Suppressor macrophage (primary cell): ENCODE data around the gene AKAP1.

Experiments
- DNase-seq, 4 experiments: peaks; one replicate each; pipeline ENCODE4 v3.0.0-alpha.2; 2020 to 2022
- total RNA-seq, 17 experiments: gene quantifications; one replicate each; lab custom pipeline; 2026; ENCODE audit warnings: mixed read lengths in 6 of 17, inconsistent platforms in 3 of 17; lab: John Stamatoyannopoulos, UW

AKAP1 gene, protein sequence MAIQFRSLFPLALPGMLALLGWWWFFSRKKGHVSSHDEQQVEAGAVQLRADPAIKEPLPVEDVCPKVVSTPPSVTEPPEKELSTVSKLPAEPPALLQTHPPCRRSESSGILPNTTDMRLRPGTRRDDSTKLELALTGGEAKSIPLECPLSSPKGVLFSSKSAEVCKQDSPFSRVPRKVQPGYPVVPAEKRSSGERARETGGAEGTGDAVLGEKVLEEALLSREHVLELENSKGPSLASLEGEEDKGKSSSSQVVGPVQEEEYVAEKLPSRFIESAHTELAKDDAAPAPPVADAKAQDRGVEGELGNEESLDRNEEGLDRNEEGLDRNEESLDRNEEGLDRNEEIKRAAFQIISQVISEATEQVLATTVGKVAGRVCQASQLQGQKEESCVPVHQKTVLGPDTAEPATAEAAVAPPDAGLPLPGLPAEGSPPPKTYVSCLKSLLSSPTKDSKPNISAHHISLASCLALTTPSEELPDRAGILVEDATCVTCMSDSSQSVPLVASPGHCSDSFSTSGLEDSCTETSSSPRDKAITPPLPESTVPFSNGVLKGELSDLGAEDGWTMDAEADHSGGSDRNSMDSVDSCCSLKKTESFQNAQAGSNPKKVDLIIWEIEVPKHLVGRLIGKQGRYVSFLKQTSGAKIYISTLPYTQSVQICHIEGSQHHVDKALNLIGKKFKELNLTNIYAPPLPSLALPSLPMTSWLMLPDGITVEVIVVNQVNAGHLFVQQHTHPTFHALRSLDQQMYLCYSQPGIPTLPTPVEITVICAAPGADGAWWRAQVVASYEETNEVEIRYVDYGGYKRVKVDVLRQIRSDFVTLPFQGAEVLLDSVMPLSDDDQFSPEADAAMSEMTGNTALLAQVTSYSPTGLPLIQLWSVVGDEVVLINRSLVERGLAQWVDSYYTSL
- 1.5 to 38.1 (median 24.8) reads per million in 17 experiments for total RNA-seq

DNA sequence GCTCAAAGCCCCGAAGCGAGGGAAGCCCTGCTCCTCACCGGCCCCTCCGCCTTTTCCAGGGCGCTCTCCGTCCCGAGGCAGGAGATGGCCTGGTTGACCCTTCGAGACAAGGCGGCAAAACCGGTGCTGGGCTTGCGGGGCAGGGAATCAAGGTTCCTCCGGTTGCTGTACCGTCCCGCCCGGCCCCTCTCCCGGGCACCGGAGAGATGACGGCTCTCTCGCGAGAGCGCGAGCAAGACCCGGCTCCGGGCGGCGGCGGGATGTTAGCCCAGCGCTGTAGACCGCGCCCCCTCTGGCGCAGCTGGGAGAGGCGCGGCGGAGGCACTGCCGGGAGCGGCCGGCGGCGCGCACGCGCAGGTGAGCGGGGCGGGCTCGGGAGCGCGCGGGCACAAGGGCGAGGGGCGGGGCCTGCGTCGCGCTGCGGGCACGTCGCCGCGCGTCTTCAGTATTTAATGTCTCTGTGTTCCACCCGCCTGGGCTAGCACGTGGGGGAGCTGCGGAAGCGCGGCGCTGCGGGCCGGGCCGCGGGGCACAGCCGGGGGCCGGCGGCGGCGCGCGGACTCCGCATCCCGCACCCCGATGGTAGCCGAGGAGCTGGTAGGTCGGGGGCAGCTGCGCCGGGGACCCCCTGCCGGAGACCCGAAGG lies at the start of gene AKAP1:
TSS of gene AKAP1 (plus strand) at position 445 of the 646 bp plus-strand sequence. CDS start 20,219 bp downstream, outside the sequence.
- DNase-seq: peak; percentile 98 to 100 (median 99)

DNA sequence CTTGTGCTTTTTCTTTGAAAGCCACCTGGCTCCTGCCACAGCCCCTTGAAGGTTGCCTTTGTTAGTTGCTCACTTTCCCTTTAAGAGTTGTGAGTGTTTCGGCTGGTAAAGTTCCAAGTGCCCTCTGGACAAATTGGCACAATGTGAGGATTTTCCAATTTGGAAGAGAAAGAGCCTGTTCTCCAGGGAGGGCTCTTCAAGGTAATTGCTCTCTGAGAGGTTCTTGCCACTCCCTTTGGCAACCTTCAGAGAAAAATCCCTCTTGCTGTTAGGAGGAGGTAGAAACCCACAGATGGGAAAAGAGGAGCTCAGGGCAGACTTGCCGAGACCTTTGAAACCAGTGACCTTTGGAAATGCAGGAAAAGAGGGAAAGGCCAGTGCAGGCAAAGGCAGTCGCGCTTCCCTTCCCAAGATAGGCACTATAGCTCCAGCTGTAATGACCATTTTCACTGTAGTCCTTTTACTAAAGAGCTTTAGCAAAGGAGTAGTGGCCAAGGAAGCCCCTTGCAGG lies 49.0 kb upstream of the AKAP1 start:
- DNase-seq: no peak

DNA sequence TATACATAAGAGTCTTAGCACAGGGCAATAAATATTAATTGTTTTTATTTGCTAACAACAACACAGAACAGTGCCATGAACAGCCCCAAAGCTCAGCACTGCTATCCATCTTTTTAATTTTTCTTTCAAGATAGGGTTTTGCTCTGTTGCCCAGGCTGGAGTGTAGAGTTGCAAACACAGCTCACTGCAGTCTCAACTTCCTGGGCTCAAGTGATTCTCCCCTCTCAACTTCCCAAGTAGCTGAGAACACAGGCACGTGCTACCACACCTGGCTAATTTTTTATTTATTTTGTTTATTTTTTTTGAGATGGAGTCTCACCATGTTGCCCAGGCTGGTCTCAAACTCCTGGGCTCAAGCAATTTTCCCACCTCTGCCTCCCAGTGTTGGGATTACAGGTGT lies 47.6 kb upstream of the AKAP1 start:
- no peak for DNase-seq

DNA sequence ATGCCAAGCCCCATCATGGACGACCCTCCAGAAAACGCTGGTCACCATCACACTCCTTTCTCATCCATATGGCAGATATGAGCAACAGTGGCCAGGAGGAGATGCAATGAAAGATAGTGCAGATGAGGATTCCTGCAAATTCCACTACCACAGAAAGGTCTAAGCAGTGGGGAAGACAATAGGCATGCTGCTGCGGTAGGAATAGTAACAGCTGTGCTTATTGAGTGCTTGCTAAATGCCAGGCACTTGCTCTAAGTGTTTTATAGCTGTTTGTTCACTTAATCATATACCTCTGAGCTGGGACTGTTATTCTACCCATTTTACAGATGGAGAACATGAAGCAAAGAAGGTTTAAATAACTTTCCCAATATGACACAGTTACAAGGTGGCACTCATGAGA lies 46.6 kb upstream of the AKAP1 start:
- no peak for DNase-seq

DNA sequence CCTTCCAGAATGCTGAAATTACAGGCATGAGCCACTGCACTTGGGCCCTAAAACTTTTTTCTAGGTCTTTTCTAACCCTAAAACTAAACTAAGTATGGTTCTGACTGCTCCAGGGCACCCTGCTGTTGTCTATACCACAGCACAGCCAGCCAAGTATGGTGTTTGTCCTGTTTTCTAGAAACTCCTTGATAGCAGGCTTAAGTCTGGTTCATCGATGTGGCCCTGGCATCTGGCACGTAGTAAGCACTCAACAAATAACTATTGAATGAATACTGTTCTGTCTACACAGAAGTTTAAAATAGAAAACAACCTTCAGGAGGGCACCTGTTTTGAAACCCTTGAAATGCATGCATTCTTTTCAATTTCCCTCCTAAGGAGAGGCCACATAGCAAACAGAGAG lies 44.5 kb upstream of the AKAP1 start:
- DNase-seq: no peak

DNA sequence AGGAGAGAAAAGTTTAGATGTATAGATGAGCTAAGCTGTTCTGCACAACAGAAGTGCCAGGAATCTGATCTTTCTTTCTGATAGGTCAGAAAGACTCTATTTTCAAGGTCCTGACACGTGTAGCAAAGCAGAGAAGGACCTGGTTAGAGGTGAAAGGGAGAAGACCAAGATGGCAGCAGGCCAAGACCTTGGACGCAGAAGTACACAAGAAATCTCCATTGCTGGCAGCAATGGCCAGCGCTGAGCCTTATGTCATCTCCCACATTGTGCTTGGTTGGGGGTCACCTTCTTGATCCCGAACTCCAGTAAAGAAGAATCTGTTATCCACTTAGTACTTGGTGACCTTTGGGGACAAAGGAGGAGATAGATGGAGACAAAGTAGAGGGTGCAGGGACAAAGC lies 41.8 kb upstream of the AKAP1 start:
- DNase-seq: no peak

DNA sequence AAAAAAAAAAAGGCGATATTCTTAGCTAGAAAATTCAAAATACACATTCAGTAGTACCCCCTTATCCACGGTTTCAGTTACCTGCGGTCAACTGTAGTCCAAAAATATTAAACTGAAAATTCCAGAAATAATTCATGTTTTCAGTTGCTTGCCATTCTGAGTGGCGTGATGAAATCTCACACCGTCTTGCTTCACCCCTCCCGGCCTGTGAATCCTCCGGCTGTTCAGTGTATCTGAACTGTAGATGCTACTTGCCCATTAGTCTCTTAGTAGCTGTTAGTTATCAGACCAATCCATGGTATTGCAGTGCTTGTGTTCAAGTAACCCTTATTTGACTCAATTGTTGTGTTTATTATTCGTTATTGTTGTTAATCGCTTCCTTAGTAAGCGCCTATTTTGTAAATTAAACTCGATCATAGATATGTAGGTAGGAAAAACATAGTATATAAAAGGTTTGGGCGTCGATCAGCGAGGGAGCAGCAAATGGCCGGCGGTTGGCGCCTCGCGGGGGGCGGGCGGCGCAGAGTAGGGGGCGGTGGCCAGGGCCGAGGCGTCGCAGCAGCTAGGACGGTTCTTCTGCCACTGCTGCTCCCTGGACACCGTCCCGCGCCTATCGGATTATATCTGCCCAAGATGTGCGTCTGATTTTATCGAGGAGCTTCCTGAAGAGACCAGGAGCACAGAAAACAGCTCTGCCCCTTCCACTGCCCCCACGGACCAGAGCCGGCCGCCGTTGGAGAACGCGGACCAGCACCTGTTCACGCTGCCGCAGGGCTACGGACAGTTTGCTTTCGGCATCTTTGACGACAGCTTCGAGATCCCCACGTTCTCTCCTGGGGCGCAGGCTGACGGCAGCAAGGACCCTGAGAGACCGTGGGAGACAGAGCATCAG lies 39.8 kb upstream of the AKAP1 start:
- DNase-seq: peak in 3 of 4 experiments; percentile 36 to 39 (median 39)

DNA sequence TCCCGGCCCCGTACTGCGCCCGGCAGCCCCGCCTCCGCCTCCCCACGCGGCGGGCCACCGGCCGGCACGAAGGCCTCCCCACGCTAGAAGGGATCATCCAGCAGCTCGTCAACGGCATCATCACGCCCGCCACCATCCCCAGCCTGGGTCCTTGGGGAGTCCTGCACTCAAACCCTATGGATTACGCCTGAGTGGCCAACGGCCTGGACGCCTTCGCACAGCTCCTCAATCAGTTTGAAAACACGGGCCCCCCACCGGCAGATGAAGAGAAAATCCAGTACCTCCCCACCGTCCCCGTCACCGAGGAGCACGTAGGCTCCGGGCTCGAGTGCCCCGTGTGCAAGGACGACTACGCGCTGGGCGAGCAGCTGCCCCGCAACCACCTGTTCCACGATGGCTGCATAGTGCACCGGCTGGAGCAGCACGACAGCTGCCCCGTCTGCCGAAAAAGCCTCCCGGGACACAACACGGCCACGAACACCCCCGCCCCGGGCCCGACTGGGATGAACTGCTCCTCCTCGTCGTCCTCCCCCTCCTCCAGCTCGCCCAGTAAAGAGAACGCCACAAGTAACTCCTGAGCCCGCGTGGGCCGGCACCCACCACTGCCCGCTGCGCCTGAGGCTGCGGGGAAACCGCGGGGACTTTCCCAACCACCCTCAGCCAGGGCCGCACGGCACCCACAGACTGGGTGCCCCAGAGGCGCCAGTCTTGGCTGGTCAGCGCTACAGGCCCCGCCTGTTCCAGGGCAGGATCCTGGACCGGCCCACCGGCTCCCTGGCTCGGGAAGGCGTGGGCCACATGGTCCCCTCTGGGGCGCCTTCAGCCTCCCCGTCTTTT lies 39.0 kb upstream of the AKAP1 start:
- DNase-seq: peak; percentile 81 to 94 (median 86)

DNA sequence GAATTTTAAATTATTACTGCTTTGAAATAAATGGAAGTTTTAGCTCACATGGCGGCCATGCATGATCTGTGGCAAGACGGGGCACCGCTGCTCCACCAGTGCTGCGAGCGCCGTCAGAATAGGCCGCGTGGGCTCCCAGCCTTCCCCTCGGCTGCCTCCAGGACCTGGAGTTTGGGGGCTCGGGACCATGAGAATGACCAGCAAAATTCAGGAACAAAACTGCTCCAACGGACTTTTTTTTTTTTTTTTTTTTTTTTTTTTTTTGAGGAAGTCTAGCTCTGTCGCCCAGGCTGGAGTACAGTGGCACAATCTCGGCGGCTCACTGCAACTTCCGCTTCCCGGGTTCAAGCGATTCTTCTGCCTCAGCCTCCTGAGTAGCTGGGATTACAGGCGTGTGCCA lies 38.3 kb upstream of the AKAP1 start:
- DNase-seq: peak; percentile 67 to 80 (median 78)

DNA sequence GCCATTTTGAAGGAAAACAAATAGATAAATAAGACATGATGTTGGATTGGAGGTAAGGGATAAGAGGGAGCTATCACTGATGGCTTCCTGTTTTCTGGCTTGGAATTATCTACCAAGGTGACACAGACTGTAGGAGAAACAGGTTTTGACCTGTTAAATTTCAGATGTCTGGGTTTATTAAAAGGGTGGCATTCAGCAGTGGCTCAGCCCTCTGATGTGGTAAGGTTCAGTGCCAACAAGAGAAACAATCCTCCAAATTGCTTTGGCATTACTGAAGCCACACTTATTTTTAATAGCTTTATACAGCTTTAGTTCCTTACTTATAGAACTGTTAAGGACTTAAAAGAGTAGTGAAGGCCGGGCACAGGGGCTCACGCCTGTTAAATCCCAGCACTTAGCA lies 37.0 kb upstream of the AKAP1 start:
- no peak for DNase-seq

DNA sequence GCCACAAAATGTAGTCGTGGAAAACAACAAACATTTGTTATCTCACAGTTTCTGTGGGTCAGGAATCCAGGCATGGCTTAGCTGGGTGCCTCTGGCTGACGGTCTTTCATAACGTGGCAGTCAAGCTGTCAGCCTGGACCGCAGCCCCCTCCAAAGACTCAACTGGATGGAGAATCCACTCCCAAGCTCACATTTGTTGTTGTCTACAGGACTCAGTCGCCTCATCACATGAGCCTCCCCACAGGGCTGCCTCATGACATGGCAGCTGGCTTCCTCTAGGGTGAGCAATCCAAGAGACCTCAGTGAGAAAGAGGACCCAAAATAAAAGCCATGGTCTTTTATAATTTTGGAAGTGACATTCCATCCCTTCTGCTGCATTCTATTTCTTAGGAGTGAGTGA lies 34.7 kb upstream of the AKAP1 start:
- DNase-seq: peak in 3 of 4 experiments; percentile 34 to 62 (median 35)

DNA sequence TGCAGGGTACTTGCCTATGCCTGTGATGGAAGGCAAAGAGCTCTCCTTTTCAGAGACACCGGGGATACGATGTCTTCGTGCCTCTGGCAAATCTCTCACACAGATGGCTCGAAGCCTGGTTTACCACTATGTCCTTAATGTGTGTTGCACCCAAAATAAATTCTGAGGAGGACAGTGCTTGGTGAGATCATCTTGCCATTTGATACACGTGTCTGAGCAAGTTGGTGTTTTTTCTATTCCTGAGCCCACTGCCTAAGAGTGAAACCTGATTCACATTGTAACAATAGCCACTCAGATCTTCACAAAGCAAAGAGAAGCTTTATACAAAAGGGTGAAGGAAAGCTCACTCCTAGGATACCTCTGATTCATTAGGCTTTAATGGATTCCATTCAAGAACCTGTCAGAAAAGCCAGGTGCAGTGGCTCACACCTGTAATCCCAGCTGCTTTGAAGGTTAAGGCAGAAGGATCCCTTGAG lies 33.1 kb upstream of the AKAP1 start:
- no peak for DNase-seq

DNA sequence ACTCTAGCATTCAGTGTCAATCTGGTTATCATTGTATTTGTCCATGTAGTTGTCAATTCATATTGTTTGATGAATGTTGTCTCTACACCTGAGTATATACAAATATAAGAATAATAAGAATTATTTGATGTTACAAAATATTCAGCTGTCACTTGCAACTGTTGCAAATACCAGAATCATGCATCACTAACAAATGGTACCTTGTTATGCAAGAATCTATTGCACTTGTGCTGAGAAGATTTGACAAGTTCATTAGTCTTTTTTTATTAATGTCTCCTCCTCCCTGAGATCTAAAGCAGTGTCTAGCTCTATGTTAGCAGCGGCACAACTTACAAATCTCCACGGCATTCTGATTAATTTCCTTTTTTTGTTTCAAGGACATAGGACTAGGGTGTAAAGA lies 22.2 kb upstream of the AKAP1 start:
- no peak for DNase-seq

DNA sequence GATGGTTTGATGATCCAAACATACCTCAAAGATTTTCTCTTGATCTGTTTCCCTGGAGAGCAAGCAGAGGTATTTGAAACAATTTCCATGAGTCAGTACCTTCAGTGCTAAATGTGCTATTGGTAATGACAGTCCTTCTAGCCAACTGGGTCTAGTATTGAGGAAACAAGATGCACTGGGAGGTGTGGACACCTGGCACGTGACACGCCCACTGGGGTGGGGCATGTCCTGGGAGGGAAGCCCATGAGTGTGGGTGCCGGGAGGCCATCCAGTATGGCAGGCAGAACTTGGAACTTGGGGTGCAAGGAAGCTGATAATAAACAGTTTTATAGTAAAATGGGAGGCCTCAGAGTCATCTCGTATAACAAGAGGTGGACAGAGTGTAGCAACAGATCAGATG lies 17.9 kb upstream of the AKAP1 start:
- no peak for DNase-seq

DNA sequence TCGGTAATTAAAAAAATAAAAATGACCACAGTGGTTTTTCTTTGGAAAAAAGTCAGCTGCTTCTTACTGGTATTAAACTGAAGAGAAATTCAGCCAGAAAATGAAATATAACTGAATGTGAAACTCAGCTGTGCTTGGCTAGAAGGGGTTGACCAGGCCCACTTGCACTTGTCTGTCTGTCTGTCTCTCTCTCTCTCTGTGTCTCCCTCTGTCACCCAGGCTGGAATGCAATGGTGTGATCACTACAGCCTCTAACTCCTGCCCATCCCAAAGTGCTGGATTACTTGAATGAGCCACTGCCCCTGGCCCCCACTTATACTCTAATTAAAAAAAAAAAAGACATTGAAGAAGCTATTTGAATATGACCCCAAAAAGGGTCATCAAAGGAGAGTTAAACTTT lies 17.3 kb upstream of the AKAP1 start:
- no peak for DNase-seq

DNA sequence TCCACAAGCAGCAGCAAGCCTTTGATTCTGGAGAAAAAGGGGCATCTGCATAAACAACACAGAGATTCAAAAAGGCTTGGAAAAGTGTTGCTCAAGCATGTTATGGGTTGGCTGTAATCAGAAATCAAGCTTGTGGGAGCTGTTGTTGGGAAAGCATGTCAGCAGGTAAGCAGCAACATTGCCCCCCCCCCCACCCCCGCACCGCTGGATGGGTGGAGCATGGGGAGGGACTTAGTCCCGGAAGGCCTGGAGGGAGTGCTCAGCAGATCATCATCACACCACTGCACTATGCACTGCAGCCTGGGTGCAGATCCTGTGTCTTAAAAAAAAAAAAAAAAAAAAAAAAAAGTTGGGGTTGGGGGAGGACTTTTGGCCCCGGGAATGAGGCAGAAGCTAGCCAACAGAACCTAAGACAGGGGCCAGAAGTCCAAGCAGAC lies 16.8 kb upstream of the AKAP1 start:
- DNase-seq: peak in 2 of 4 experiments; percentile 15 to 39

DNA sequence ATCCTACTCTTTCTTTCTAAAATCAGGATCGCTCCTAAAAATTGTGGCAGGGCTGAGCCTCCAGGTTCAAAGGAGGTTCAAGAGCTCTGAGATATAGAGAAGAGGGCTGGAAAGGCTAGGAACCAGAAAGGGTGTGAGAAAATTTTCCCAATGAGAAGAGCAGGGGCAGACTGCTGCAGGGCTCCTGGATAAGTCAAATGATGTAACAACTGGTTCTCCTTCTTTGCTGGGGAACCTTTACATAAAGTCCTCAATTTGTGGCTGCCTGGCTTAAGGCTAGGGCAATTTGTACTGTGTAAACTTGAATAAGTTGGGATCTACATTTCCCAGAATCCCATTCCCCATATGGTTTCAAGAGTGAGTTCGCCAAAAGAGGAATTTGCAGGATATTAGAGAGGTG lies 16.3 kb upstream of the AKAP1 start:
- no peak for DNase-seq

DNA sequence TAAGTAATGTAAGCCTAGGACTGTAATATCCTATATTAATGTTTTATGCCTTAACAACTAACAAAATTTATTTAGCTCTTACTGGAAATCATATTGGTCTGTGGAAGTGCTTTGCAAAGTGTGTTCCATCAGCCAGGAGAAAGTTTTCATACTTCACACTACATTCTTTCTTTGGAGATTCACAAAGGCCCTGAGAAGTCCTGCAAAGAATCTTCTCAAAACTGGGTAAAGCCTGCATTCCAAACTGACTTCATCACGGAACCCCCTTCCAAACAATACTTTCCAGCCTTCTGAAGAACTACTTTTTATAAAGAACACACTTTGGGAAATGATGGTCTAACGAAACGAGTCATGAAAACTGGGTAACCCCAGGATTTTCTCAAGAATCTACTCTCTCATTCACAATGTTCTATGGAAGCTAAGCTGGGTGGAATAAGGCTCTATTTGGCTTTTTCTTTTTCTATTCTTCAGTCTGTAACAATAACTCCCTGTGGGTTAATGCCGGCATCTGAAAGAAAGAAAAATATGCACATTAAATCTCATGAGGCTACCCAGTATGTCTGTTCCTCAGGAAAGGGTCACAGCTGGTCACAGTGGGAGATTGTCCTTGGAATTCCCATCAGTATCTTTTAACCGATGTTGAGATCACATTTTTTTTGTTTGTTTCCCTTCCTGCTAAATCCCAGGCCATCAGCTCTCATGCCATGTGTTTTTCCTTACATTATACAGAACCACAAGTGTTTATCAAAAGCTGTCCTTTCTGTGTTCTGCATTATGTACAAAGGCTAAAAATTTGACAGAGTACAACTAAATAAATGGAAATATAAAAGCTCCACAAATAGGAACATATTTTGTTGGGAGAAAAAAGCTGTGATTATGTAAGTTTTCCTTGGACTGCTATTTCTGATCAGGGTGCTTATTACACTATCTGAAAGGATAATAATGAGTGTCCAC lies 12.8 kb upstream of the AKAP1 start:
- no peak for DNase-seq

DNA sequence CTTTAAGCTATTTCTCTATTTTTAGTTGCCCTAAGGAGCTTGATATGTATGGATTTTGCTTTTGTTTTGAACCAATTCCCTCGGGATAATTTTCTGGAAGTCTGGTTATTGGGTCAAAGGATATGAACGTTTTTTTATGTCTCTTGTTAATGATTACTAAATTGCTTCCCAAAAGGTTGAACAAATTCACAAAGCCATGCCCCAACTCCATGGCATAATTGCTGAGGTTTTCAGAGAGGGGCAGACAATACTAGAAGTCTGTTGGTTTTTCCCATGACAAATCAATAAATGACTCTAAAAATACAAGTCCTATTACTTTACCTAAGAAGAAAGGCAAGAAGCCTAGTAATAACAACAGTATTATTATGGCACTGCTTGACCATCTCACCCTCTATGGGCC lies 11.4 kb upstream of the AKAP1 start:
- DNase-seq: no peak
